ENCODE data around the gene DENND1A. TPM values are rescaled to one million over a fixed set of nuclear protein-coding genes. Genes with fewer than 3 reads are reported as not detected.

DENND1A gene
- total RNA-seq, 1 donor from 2014 or later: 37.3 TPM

- DNase-seq: no peak
Measured at GRCh38 chr9:123527981-123528380, 401.9 kb downstream of the DENND1A start.

GRCh38 chr9:123525957-123526356, 404.0 kb downstream of the DENND1A start:
- DNase-seq: no peak

GRCh38 chr9:123525424-123525823, 404.5 kb downstream of the DENND1A start:
- DNase-seq: no peak

GRCh38 chr9:123524866-123525265, 405.1 kb downstream of the DENND1A start:
- no peak for DNase-seq

- no peak for DNase-seq
Measured at GRCh38 chr9:123523845-123524244, 406.1 kb downstream of the DENND1A start.

- DNase-seq: no peak
Measured at GRCh38 chr9:123523001-123523400, 406.9 kb downstream of the DENND1A start.

GRCh38 chr9:123522251-123522650, 407.7 kb downstream of the DENND1A start:
- no peak for DNase-seq

GRCh38 chr9:123518338-123518737, 411.6 kb downstream of the DENND1A start:
- no peak for DNase-seq

GRCh38 chr9:123517512-123517911, 412.4 kb downstream of the DENND1A start:
- DNase-seq: no peak

- DNase-seq: no peak
Measured at GRCh38 chr9:123514766-123515165, 415.2 kb downstream of the DENND1A start.

GRCh38 chr9:123513554-123513953, 416.4 kb downstream of the DENND1A start:
- DNase-seq: no peak

GRCh38 chr9:123511326-123512277, 418.3 kb downstream of the DENND1A start:
- DNase-seq: no peak

- DNase-seq: no peak
Measured at GRCh38 chr9:123509646-123510045, 420.3 kb downstream of the DENND1A start.

GRCh38 chr9:123508048-123508447, 421.9 kb downstream of the DENND1A start:
- DNase-seq: no peak

GRCh38 chr9:123505496-123505895, 424.4 kb downstream of the DENND1A start:
- DNase-seq: no peak

GRCh38 chr9:123500336-123500735, 429.6 kb downstream of the DENND1A start:
- no peak for DNase-seq

- DNase-seq: no peak
Measured at GRCh38 chr9:123497830-123498229, 432.1 kb downstream of the DENND1A start.

- DNase-seq: no peak
Measured at GRCh38 chr9:123495731-123496130, 434.2 kb downstream of the DENND1A start.

GRCh38 chr9:123493627-123494026, 436.3 kb downstream of the DENND1A start:
- no peak for DNase-seq

GRCh38 chr9:123490688-123491087, 439.2 kb downstream of the DENND1A start:
- no peak for DNase-seq

- no peak for DNase-seq
Measured at GRCh38 chr9:123488722-123489321, 441.1 kb downstream of the DENND1A start.

- DNase-seq: no peak
Measured at GRCh38 chr9:123487944-123488548, 441.9 kb downstream of the DENND1A start.

- no peak for DNase-seq
Measured at GRCh38 chr9:123486431-123486830, 443.5 kb downstream of the DENND1A start.
